ENCODE results near the gene AQP9. TPM values are rescaled to one million over a fixed set of nuclear protein-coding genes. Genes with fewer than 3 reads are reported as not detected.
"Not testable (repeated sequence)": the region's sequence is repeated elsewhere in the genome, so short reads cannot be mapped to it uniquely, and the experiment has no call there.

AQP9 gene
- total RNA-seq, 2 donors from 2014 or later = 0.26 to 1.6 TPM

DNA sequence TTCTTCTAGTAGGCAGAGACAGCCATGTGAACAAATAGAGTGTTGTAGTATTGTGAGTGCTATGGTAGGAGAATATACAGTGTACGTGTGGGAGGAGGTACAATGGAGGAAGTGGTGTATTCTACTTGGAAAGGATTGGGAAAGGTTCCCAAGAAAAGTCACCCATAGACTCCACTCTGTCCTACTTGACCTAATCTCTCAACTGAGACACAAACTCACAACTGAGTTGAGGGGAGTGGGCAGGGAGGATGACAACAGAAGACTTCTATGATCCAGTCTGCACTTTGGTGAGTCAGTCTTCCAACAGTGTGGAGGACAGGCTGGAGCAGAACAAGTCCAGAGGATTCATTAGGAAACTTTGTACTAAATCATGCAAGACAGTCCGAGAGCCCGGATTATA is 28.8 kb upstream of the AQP9 start:
- intact Hi-C loops (cut with DNase I) = no loop called here
- no peak overlapping the region for H3K27ac ChIP-seq
- TF ChIP-seq POLR2A (IDR thresholded peaks at IDR 0.05) = no peak
- TF ChIP-seq, protein P1, sequence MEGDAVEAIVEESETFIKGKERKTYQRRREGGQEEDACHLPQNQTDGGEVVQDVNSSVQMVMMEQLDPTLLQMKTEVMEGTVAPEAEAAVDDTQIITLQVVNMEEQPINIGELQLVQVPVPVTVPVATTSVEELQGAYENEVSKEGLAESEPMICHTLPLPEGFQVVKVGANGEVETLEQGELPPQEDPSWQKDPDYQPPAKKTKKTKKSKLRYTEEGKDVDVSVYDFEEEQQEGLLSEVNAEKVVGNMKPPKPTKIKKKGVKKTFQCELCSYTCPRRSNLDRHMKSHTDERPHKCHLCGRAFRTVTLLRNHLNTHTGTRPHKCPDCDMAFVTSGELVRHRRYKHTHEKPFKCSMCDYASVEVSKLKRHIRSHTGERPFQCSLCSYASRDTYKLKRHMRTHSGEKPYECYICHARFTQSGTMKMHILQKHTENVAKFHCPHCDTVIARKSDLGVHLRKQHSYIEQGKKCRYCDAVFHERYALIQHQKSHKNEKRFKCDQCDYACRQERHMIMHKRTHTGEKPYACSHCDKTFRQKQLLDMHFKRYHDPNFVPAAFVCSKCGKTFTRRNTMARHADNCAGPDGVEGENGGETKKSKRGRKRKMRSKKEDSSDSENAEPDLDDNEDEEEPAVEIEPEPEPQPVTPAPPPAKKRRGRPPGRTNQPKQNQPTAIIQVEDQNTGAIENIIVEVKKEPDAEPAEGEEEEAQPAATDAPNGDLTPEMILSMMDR (IDR thresholded peaks at IDR 0.05) = no peak
- 83 to 85% methylated on average over 3 of the region's 3 CpGs for WGBS, 2 donors
- no peaks in the 10 kb centered on the region for H3K9me3 ChIP-seq
- H3K27me3 ChIP-seq = no peaks in the 10 kb centered on the region
- DNase-seq = no peak
- H3K4me3 ChIP-seq = no peak overlapping the region
- no peak for ATAC-seq
- peaks cover 6% of the 10 kb centered on the region for H3K4me1 ChIP-seq
- no peaks in the 10 kb centered on the region for H3K36me3 ChIP-seq (replicated peaks in 1 of 2; ENCODE audit: insufficient read depth in 1 of 2, low read depth in 2 of 2)

DNA sequence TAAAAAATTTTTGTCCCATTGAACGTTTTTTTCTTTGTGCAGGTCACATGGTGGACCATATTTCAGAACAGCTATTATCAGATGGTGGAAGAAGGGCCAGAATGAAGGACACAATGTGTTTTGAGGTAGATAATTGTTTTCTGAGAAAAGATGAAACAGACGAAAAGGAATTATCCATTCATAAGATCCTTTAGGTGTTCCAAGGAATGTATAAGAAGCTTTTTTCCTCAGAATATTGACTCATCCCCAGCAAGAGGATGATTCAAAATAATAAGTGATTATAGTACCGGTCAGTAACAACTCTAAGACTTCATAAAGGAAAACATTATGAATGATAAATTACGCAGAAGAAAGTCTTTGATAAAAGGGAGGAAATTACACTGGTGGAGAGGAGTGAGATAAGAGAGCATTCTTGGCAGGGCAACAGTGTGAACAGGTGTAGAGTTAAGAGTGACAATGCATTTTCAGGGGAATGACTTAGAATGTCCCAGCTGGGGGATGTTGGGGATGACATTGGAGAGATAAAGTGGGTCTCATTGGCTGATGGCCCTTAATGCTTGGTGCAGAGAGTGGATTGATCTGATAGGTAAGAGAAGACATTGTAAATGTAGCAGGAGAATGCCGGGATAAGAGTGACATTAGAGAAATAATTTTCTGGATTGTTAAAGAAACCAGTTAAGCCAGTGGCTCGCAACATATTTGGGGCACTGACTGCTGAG is 27.0 kb upstream of the AQP9 start:
- Histone ChIP-seq H3K9me3 (no peaks in the 10 kb centered on the region), H3K4me1 (peaks cover 6% of the 10 kb centered on the region), H3K36me3 (replicated peaks in 1 of 2; ENCODE audit: insufficient read depth in 1 of 2, low read depth in 2 of 2) (no peaks in the 10 kb centered on the region), H3K27ac (no peak overlapping the region), H3K4me3 (no peak overlapping the region), H3K27me3 (no peaks in the 10 kb centered on the region)
- peak in 2 of 4 donors; percentile 15 to 19 for DNase-seq
- no peak for TF ChIP-seq POLR2A (IDR thresholded peaks at IDR 0.05)
- TF ChIP-seq, protein P1 (IDR thresholded peaks at IDR 0.05) = no peak
- 17 to 23% methylated on average over 6 of the region's 6 CpGs for WGBS, 2 donors
- peak; percentile 38 for ATAC-seq
- intact Hi-C loops (cut with DNase I) = no loop called here

DNA sequence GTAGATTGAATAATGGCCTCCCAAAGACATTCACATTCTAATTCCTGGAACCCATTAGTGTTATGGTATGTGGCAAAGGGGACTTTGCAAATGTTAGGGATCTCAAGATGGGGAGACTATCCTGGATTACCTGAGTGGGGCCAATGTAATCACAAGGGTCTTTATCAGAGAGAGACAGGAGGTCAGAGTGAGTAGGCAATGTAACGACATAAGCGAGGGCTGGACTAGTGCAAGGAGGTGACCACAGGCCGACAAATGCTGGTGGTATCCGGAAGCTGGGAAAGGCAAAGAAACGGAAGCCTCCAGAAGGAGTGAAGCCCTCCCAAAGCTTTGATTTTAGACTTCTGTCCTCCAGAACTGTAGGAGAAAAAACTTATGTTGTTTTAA is 26.5 kb upstream of the AQP9 start:
- WGBS, 2 donors = 81 to 89% methylated on average over 5 of the region's 5 CpGs
- H3K9me3 ChIP-seq = no peaks in the 10 kb centered on the region
- TF ChIP-seq, protein P1 (IDR thresholded peaks at IDR 0.05) = no peak
- no peak for TF ChIP-seq POLR2A (IDR thresholded peaks at IDR 0.05)
- H3K36me3 ChIP-seq (replicated peaks in 1 of 2; ENCODE audit: insufficient read depth in 1 of 2, low read depth in 2 of 2) = no peaks in the 10 kb centered on the region
- H3K4me1 ChIP-seq = peaks cover 6% of the 10 kb centered on the region
- no peak overlapping the region for H3K4me3 ChIP-seq
- no peak overlapping the region for H3K27ac ChIP-seq
- no peaks in the 10 kb centered on the region for H3K27me3 ChIP-seq
- no peak for ATAC-seq
- no peak for DNase-seq
- intact Hi-C loops (cut with DNase I) = no loop called here

DNA sequence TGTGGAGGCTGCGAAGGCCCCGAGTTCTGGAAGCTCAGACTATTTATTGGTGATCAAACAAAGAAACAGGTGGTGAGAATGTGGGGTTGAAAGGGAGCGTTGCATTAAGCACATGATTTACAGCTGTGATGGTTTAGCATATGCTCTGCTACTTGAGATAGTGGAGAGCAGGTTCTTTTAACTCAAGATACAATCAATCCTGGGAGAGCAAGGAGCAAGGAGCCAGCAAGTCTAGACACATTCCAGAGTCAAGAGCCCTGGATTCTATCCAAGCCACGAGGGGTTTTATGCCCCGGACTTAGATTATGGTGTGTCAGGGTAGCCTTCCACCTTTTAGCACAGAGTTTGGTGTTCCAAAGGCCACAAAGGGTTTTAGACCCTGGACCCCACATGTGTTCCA is 24.8 kb upstream of the AQP9 start:
- intact Hi-C loops (cut with DNase I); ATAC-seq; DNase-seq; H3K36me3 ChIP-seq (replicated peaks in 1 of 2; ENCODE audit: insufficient read depth in 1 of 2, low read depth in 2 of 2); H3K27me3 ChIP-seq; H3K27ac ChIP-seq; H3K4me3 ChIP-seq; H3K9me3 ChIP-seq; H3K4me1 ChIP-seq: not testable (repeated sequence)
- 53 to 62% methylated on average over 5 of the region's 5 CpGs for WGBS, 2 donors

DNA sequence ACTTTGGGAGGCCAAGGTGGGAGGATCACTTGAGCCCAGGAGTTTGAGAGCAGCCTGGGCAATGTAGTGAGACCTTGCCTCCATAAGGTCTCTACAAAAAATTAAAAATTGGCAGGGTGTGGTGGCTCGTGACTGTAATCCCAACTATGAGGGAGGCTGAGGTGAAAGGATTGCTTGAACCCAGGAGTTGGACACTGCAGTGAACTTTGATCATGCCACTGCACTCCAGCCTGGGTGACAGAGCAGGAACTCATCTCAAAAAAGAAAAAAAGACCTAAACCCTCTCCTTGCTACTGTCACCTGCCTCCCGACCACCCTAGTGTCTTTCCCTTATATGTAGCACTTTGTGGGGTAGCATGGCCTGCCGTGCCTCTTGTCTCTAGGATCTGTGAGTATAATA is 23.8 kb upstream of the AQP9 start:
- no peak overlapping the region for H3K27ac ChIP-seq
- H3K4me3 ChIP-seq = no peak overlapping the region
- intact Hi-C loops (cut with DNase I) = no loop called here
- no peaks in the 10 kb centered on the region for H3K27me3 ChIP-seq
- TF ChIP-seq POLR2A (IDR thresholded peaks at IDR 0.05) = no peak
- TF ChIP-seq, protein P1 (IDR thresholded peaks at IDR 0.05) = no peak
- H3K36me3 ChIP-seq (replicated peaks in 1 of 2; ENCODE audit: insufficient read depth in 1 of 2, low read depth in 2 of 2) = no peaks in the 10 kb centered on the region
- ATAC-seq = no peak
- DNase-seq = no peak
- 74 to 80% methylated on average over 3 of the region's 3 CpGs for WGBS, 2 donors
- H3K4me1 ChIP-seq = peaks cover 6% of the 10 kb centered on the region
- no peaks in the 10 kb centered on the region for H3K9me3 ChIP-seq

Data from body of pancreas (tissue), 4 donors.